ENCODE measurements around the gene SLC35F3. TPM values are rescaled to one million over a fixed set of nuclear protein-coding genes. Genes with fewer than 3 reads are reported as not detected.

The SLC35F3 gene
- total RNA-seq, 1 experiment from 2014 or later: 19.1 TPM

GRCh38 chr1:234261545-234261944 is 357.1 kb downstream of the SLC35F3 start:
- POLR2A ChIA-PET: no interaction called here
- no peak overlapping the region for H3K4me3 ChIP-seq (ENCODE audit: low read depth in 2 of 2, low read length in 2 of 2)
- H3K27me3 ChIP-seq (ENCODE audit: control insufficient read depth, insufficient read depth, low read length): no peaks in the 10 kb centered on the region
- in situ Hi-C loops (cut with HindIII; ENCODE audit: low pct_unique_long_range_greater_than_20kb, low sequenced_read_pairs): no loop called here
- no TSS peak for BruUV-seq (replicated peaks)
- TF ChIP-seq REST (IDR thresholded peaks at IDR 0.05; ENCODE audit: insufficient read depth in 1 of 2, low read depth in 2 of 2, low read length in 1 of 2): no peak
- no peak for TF ChIP-seq TCF7L2 (IDR thresholded peaks at IDR 0.05; ENCODE audit: low read depth, low read length)
- no peak for TF ChIP-seq CTCF (IDR thresholded peaks at IDR 0.05)
- TF ChIP-seq POLR2AphosphoS5 (IDR thresholded peaks at IDR 0.05; ENCODE audit: low read depth, low read length): no peak
- no peak for TF ChIP-seq SIN3A (IDR thresholded peaks at IDR 0.05; ENCODE audit: borderline replicate concordance, insufficient read depth, low read depth, low read length)
- H3K9me3 ChIP-seq (ENCODE audit: control insufficient read depth, insufficient read depth, low read depth, low read length): peaks cover 8% of the 10 kb centered on the region; the same call in 1 of the 2 replicates
- no peaks in the 10 kb centered on the region; the same call in 1 of the 2 replicates for H3K4me1 ChIP-seq (ENCODE audit: control insufficient read depth, insufficient read depth, low read length)
- ATAC-seq: no peak
- H3K27ac ChIP-seq (ENCODE audit: low read length): no peak overlapping the region
- no peak for DNase-seq (ENCODE audit: low read depth, low spot score)
- CTCF ChIA-PET: no interaction called here
- intact Hi-C loops (cut with micrococcal nuclease; ENCODE audit: unreplicated experiment): no loop called here
- H3K36me3 ChIP-seq (ENCODE audit: control insufficient read depth, insufficient read depth, low read length): no peaks in the 10 kb centered on the region

- H3K36me3 ChIP-seq (ENCODE audit: control insufficient read depth, insufficient read depth, low read length): no peaks in the 10 kb centered on the region
- H3K4me1 ChIP-seq (ENCODE audit: control insufficient read depth, insufficient read depth, low read length): no peaks in the 10 kb centered on the region; the same call in 1 of the 2 replicates
- no peaks in the 10 kb centered on the region for H3K27me3 ChIP-seq (ENCODE audit: control insufficient read depth, insufficient read depth, low read length)
- BruUV-seq (replicated peaks): no TSS peak
- H3K4me3 ChIP-seq (ENCODE audit: low read depth in 2 of 2, low read length in 2 of 2): no peak overlapping the region
- DNase-seq (ENCODE audit: low read depth, low spot score) (no peak), ATAC-seq (no peak)
- peaks cover 7% of the 10 kb centered on the region; the same call in 1 of the 2 replicates for H3K9me3 ChIP-seq (ENCODE audit: control insufficient read depth, insufficient read depth, low read depth, low read length)
- POLR2A ChIA-PET: interaction anchor here (0.6 kb wide), 1 partner anchor 115 kb away, joined by 3 read pairs; no protein-coding TSS in a partner anchor
- in situ Hi-C loops (cut with HindIII; ENCODE audit: low pct_unique_long_range_greater_than_20kb, low sequenced_read_pairs): no loop called here
- no peak overlapping the region for H3K27ac ChIP-seq (ENCODE audit: low read length)
- CTCF ChIA-PET: no interaction called here
- no peak for TF ChIP-seq REST (IDR thresholded peaks at IDR 0.05; ENCODE audit: insufficient read depth in 1 of 2, low read depth in 2 of 2, low read length in 1 of 2)
- TF ChIP-seq SIN3A (IDR thresholded peaks at IDR 0.05; ENCODE audit: borderline replicate concordance, insufficient read depth, low read depth, low read length): no peak
- no peak for TF ChIP-seq TCF7L2 (IDR thresholded peaks at IDR 0.05; ENCODE audit: low read depth, low read length)
- TF ChIP-seq CTCF (IDR thresholded peaks at IDR 0.05): no peak
- TF ChIP-seq POLR2AphosphoS5 (IDR thresholded peaks at IDR 0.05; ENCODE audit: low read depth, low read length): no peak
- intact Hi-C loops (cut with micrococcal nuclease; ENCODE audit: unreplicated experiment): no loop called here
Measured at GRCh38 chr1:234262007-234262753, 357.7 kb downstream of the SLC35F3 start.
